ENCODE results near the gene EFR3B.
A peak's percentile ranks its signal among the peaks of the same experiment; 100 is the strongest.

Gene EFR3B

DNA sequence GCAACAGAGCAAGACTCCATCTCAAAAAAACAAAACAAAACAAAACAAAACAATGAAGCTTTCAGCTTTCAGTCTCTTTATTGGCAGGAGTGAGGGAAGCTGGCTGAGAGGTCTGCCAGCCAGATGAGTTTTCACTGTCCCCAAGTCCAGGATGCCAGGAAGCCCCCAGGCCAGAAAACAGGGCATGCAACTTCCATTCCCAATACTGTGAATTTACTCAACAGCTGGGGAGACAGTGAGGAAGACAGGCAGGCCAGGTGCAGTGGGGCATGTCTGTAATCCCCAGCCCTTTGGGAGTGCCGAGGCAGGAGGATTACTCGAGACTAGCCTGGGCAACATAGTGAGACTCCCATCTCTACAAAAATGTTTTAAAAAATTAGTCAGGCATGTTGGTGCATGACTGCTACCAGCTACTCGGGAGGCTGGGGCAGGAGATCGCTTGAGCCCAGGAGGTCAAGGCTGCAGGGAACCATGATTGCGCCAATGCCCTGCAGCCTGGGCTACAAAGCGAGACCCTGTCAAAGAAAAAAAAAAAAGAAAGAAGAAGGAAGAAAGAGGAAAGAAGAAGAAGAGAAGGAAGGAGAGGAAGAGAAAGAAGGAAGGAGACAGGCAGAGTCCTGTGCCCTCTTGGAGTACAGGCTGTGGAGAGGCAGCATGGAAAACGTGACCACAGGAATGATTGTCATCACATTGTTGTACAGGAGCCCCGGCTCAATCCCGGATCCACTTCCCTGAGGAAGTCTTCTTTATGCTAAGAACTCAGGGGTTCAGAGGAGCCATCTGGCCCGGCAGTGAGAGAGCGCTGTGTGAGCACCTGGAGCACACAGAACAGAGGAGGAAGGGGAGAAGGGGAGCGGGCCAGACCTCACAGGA lies 155.7 kb downstream of the EFR3B start:
- Histone ChIP-seq H3K36me3 (ENCODE audit: control insufficient read depth, insufficient read depth, low read length, severe bottlenecking) (no peaks in the 10 kb centered on the region), H3K9me3 (ENCODE audit: control insufficient read depth, low read length) (no peaks in the 10 kb centered on the region), H3K27me3 (replicated peaks; ENCODE audit: control insufficient read depth, insufficient read depth, low read length) (no peaks in the 10 kb centered on the region), H3K4me1 (ENCODE audit: control insufficient read depth, insufficient read depth, low read length) (no peaks in the 10 kb centered on the region), H3K9ac (ENCODE audit: low read length) (no peak overlapping the region), H3K4me3 (ENCODE audit: low read length) (no peak overlapping the region)
- DNase-seq (ENCODE audit: low read depth): peak; percentile 34

GRCh38 chr2:25198209-25198525 lies 156.3 kb downstream of the EFR3B start:
- no peaks in the 10 kb centered on the region for H3K9me3 ChIP-seq (ENCODE audit: control insufficient read depth, low read length)
- no peaks in the 10 kb centered on the region for H3K36me3 ChIP-seq (ENCODE audit: control insufficient read depth, insufficient read depth, low read length, severe bottlenecking)
- no peak overlapping the region for H3K4me3 ChIP-seq (ENCODE audit: low read length)
- no peak overlapping the region for H3K9ac ChIP-seq (ENCODE audit: low read length)
- no peaks in the 10 kb centered on the region for H3K4me1 ChIP-seq (ENCODE audit: control insufficient read depth, insufficient read depth, low read length)
- H3K27me3 ChIP-seq (replicated peaks; ENCODE audit: control insufficient read depth, insufficient read depth, low read length): no peaks in the 10 kb centered on the region
- no peak for DNase-seq (ENCODE audit: low read depth)

GRCh38 chr2:25198576-25198975 lies 156.7 kb downstream of the EFR3B start:
- Histone ChIP-seq H3K9ac (ENCODE audit: low read length) (no peak overlapping the region), H3K36me3 (ENCODE audit: control insufficient read depth, insufficient read depth, low read length, severe bottlenecking) (no peaks in the 10 kb centered on the region), H3K4me1 (ENCODE audit: control insufficient read depth, insufficient read depth, low read length) (no peaks in the 10 kb centered on the region), H3K9me3 (ENCODE audit: control insufficient read depth, low read length) (no peaks in the 10 kb centered on the region), H3K27me3 (replicated peaks; ENCODE audit: control insufficient read depth, insufficient read depth, low read length) (no peaks in the 10 kb centered on the region), H3K4me3 (ENCODE audit: low read length) (no peak overlapping the region)
- no peak for DNase-seq (ENCODE audit: low read depth)

GRCh38 chr2:25201265-25201664 lies 159.4 kb downstream of the EFR3B start:
- no peak overlapping the region for H3K9ac ChIP-seq (ENCODE audit: low read length)
- no peaks in the 10 kb centered on the region for H3K27me3 ChIP-seq (replicated peaks; ENCODE audit: control insufficient read depth, insufficient read depth, low read length)
- DNase-seq (ENCODE audit: low read depth): no peak
- H3K36me3 ChIP-seq (ENCODE audit: control insufficient read depth, insufficient read depth, low read length, severe bottlenecking): no peaks in the 10 kb centered on the region
- H3K4me3 ChIP-seq (ENCODE audit: low read length): no peak overlapping the region
- no peaks in the 10 kb centered on the region for H3K9me3 ChIP-seq (ENCODE audit: control insufficient read depth, low read length)
- no peaks in the 10 kb centered on the region for H3K4me1 ChIP-seq (ENCODE audit: control insufficient read depth, insufficient read depth, low read length)

DNA sequence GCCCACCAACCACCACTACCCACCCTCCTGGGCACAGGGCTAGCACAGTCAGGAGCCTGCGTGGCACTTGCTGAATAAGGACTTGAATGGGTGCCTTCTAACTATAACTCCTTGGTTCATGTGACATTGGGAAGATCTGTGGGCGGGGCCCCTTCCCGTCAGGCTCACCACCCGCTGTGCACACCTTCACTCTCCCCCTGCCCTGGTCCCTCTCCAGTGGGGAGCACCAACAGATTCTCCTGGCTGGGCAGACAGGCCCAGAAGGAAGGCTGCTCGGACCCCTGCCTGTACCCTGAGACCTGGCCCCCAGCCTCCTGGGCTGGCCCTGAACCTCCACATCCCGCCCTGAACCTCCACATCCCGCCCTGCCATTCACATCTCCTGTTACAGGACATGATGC lies 159.9 kb downstream of the EFR3B start:
- Histone ChIP-seq H3K9ac (ENCODE audit: low read length) (no peak overlapping the region), H3K9me3 (ENCODE audit: control insufficient read depth, low read length) (no peaks in the 10 kb centered on the region), H3K27me3 (replicated peaks; ENCODE audit: control insufficient read depth, insufficient read depth, low read length) (no peaks in the 10 kb centered on the region), H3K4me1 (ENCODE audit: control insufficient read depth, insufficient read depth, low read length) (no peaks in the 10 kb centered on the region), H3K4me3 (ENCODE audit: low read length) (no peak overlapping the region), H3K36me3 (ENCODE audit: control insufficient read depth, insufficient read depth, low read length, severe bottlenecking) (no peaks in the 10 kb centered on the region)
- DNase-seq (ENCODE audit: low read depth): no peak

DNA sequence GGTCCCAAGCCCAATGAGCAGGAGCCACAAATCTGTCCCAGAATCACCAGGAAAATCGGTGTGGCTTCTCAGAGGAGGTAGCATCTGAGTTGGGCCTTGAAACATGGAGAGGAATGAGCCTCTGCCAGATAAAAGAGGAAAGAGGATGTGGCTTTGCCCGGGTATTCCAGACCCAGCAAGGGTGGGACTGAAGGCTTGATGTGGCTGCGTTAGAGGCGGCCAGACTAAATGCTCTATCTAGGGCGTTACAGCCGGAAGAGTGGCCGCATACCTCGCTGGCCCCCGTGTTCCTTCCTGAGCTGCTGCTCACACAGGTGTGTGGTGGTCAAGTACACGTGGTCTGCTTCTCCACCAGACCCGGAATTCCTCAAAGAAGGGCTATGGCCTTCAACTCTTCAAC lies 160.4 kb downstream of the EFR3B start:
- Histone ChIP-seq H3K36me3 (ENCODE audit: control insufficient read depth, insufficient read depth, low read length, severe bottlenecking) (no peaks in the 10 kb centered on the region), H3K9me3 (ENCODE audit: control insufficient read depth, low read length) (no peaks in the 10 kb centered on the region), H3K9ac (ENCODE audit: low read length) (no peak overlapping the region), H3K27me3 (replicated peaks; ENCODE audit: control insufficient read depth, insufficient read depth, low read length) (no peaks in the 10 kb centered on the region), H3K4me1 (ENCODE audit: control insufficient read depth, insufficient read depth, low read length) (no peaks in the 10 kb centered on the region), H3K4me3 (ENCODE audit: low read length) (no peak overlapping the region)
- no peak for DNase-seq (ENCODE audit: low read depth)

- Histone ChIP-seq H3K4me3 (ENCODE audit: low read length) (peak overlapping the region; percentile 62), H3K36me3 (ENCODE audit: control insufficient read depth, insufficient read depth, low read length, severe bottlenecking) (no peaks in the 10 kb centered on the region), H3K9ac (ENCODE audit: low read length) (peak overlapping the region; percentile 54), H3K4me1 (ENCODE audit: control insufficient read depth, insufficient read depth, low read length) (no peaks in the 10 kb centered on the region), H3K9me3 (ENCODE audit: control insufficient read depth, low read length) (no peaks in the 10 kb centered on the region), H3K27me3 (replicated peaks; ENCODE audit: control insufficient read depth, insufficient read depth, low read length) (no peaks in the 10 kb centered on the region)
- DNase-seq (ENCODE audit: low read depth): no peak
Measured at GRCh38 chr2:25204190-25204838, 162.4 kb downstream of the EFR3B start.

DNA sequence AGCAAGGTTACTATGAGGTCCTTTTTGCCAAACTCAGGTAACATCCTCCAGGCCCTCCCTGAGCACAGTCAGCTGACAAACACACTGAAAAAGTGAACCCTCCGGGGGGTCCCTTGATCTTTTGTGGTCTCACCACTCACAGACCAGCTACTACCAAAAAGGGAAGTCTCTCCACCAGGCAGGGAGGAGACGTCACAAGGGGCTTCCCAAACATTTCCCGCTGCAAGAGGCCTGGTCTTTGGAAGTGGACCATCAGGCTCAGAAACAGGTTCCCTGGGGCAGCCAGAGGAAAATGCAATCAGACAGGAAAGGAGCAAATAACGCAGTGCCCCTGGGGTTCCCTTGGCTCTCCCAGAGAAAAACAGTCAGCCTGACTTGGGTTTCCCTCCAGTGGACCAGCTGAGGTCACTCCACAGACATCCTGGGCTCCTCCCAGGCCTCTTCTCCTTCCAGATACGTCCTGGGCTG lies 165.2 kb downstream of the EFR3B start:
- H3K4me1 ChIP-seq (ENCODE audit: control insufficient read depth, insufficient read depth, low read length): no peaks in the 10 kb centered on the region
- H3K36me3 ChIP-seq (ENCODE audit: control insufficient read depth, insufficient read depth, low read length, severe bottlenecking): no peaks in the 10 kb centered on the region
- no peaks in the 10 kb centered on the region for H3K27me3 ChIP-seq (replicated peaks; ENCODE audit: control insufficient read depth, insufficient read depth, low read length)
- no peak overlapping the region for H3K4me3 ChIP-seq (ENCODE audit: low read length)
- no peak for DNase-seq (ENCODE audit: low read depth)
- no peak overlapping the region for H3K9ac ChIP-seq (ENCODE audit: low read length)
- no peaks in the 10 kb centered on the region for H3K9me3 ChIP-seq (ENCODE audit: control insufficient read depth, low read length)

All from adipocyte (in vitro differentiated cells).